HG02678 (cell line): ENCODE measurements around the gene ABCC4.

Source experiments
- ATAC-seq: cut with Tn5 transposase; IDR thresholded peaks from one replicate; pipeline ENCODE4 v1.9.1; 2021; ENCODE audit warnings: mild to moderate bottlenecking, moderate library complexity; ENCODE audit not compliant: unreplicated experiment

Gene ABCC4

DNA sequence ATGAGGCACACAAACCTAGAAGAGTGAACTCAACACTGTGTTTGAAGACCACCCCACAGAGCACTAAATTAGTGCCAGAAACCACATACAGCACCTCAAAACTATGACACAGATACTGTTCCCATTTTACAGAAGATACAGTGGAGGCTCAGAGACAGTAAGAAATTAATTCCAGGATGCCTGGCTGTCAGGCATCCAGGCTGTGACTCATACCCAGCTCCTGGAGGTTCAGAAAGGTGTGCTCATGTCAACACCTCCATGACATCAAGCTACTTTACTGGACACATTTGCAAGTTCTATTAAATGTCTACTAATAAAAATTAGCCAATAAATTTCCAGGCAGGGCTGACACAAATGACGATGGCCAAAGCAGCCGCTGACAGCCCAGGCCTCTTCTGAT is 176.3 kb downstream of the ABCC4 start:
- no peak for ATAC-seq

DNA sequence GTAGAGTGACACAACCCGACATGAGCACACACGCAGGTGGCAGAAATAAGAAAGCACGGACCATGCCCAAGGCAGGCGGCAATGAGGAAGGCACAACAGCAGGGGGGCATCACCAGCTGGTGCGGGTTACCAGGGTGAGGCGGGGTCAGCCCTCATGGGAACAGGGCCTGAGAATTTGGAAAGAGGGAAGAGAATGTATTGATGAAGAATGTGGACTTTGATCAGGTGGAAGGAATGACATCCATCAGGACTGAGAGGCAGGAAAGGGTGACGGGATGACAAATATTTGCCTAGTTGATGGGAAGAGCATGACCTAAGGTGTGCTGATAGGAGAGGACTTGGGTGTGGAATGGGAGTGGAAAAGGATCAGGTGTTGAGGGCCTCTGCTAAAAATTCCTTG is 177.5 kb downstream of the ABCC4 start:
- ATAC-seq: no peak

DNA sequence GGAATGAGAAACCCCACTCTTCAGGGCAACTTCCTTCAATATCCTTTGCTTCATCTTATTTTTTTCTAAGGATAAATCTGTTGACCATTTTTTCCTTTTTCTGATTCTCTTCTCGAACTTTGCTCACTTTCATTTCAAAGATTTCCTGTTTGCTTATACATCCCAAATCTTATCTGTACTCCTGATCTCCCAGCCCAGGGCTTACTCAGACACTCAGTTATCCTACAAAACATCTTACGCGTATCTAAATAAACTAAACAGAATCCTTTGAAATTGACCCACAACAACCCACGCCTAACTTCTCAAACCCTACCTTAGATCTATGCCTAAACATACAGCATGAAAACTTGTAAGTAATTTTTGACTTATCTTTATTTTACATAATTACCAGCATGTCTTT is 179.2 kb downstream of the ABCC4 start:
- ATAC-seq: no peak

DNA sequence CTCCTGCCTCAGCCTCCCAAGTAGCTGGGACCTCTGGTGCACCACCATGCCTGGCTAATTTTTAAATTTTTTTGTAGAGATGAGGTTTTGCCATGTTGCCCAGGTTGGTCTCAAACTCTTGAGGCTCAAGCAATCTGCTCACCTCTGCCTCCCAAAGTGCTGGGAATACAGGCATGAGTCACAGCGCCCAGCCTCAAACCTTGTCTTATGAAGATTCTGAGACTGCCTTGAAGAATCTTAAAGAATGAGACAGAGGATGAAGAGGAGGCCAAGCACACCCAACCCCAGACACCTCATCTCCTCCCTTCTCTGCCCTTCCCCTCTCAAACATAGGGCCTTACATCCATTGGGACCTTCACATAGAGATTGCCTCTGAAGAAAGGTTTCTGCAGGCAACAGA is 179.7 kb downstream of the ABCC4 start:
- ATAC-seq: no peak

DNA sequence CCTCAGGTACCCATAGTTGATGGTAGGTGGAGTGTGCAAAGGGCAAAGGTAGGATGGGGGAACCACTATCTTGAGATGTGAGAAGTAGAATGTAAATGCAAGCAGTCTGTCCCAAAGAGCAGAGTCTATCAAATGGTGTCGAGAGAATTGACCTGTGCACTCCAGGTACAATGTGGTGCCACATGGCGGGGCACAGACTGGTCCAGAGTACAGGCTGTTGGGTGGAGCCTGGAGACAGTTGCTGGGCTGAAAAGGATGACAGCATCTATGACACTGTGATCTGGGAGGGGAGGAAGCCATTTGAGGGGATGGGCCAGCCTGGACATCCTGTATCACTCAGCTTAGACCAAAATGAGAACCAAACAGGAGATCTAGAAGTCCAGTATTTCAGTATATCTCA is 180.6 kb downstream of the ABCC4 start:
- ATAC-seq: no peak

DNA sequence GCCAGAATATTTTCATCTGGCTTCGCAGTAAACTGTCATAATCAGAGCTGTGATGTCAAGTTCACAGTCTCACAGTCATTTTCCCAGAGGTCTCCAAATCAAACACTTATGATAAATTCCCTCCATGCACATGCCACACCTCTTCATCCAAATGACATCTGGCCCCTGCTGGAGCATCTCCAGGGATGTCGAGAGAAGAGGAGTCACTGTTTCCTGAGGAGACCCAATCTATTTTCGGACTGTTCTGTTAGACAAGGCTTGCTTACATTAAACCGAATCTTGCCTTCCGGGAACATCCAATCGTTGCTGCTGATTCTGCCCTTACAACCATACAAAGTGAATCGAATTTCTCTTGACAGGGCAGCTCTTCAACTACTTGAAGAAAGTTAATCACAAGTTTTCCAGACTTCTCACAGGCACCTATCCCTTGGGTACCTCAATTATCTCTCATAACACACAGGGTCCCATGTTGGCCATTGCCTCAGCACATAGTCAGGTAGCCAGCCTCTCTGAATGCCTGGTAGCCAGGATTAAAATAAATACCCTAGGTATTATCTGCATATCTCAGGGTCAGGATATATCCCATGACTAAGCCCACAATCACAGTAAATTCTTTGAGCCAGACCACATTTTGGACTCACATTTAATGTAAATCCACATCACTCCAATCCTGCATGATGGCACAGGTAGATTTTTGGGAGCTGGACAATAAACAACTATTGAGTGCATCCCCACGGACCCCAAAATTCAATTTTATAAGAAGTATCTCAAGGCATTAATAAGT is 182.5 kb downstream of the ABCC4 start:
- no peak for ATAC-seq

DNA sequence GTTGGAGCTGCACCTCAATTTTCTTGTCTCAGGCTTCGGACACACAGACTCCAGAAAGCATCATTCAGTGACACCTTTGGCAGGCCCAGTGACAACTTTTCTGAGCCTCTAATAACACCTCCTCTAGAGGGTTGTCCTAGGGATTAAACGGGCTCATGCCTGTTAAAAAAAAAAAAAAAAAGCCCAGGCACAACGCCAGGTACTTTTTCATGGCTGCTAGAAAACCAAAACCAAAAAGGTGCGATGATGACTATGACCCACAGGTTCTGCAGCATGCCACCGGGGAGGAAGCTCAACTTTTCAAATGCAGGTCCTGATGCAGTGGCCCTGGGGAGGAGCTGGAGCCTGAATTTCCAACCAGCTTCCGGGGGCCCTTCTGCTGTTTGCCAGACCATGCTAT is 184.2 kb downstream of the ABCC4 start:
- ATAC-seq: no peak

DNA sequence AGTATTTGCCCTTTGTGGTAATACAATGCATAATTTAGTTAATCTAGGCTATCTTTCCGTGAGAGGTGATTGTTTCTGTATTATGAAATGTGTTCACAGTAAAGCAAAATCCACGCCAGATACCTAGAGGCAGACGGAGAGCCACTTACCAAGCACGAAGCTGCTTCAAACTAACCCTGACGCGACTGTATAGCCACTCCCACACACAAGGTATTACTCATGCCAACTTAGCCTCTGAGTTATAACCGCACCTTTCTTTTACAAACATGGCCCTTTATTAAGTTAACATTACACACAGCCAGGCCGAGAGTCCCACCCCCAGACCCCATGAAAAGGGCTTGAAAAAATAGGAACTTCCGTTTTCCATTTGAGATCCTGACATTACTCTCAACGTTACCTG is 185.7 kb downstream of the ABCC4 start:
- ATAC-seq: no peak

DNA sequence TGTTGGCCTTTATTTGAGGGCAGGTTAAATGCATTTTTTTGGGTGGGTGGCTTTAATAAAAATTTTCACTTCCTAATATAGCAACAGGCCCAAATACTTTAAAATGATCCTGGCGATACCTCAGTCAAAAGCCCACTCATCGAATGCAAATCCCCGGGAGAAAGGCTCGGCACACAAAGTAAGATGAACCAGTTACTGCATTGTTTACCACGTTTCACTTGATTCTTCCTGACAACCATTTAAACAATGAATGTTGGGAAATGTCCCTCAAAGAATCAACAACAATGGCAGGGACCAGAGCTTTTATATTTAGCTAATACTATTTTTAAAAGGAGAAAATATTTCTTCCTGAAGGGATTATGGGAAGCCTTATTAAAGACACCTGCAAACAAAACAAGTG is 187.7 kb downstream of the ABCC4 start:
- ATAC-seq: no peak

DNA sequence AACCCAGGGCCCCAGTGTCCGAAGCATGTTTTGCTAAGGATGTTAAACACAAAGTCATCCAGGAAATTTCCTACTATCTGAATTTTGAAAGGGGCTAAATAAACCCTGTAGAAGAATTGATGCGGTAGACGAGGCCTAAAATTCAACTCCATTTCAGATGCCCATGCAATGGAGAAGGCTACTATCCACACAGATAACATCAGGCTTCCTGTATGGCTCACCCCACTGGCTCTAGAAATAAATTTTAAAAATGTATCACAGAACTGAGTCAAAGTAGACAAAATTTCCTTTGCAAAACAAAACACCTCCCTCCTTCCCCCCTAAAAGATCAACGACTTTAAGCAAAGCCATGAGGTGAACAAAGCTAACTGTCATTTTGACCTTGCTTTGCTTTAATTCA is 188.4 kb downstream of the ABCC4 start:
- no peak for ATAC-seq

DNA sequence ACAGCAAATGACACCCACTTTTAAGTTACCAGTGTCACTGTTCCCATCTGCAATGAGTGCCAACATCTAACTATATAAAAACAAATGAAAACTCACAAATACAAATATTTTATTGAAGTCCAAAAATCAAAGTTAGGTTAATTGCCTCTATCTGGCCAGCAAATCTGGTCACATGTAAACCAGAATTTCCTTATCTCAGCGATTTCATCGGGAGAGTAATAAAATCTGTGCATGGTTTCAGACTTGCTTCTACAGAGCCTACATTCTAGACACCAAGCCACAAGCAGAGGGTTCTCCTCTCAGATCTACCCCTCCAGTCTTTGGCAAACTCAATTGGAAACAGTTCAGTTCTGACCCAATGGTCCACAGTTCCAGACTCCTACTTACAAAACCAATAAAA is 189.6 kb downstream of the ABCC4 start:
- ATAC-seq: no peak

DNA sequence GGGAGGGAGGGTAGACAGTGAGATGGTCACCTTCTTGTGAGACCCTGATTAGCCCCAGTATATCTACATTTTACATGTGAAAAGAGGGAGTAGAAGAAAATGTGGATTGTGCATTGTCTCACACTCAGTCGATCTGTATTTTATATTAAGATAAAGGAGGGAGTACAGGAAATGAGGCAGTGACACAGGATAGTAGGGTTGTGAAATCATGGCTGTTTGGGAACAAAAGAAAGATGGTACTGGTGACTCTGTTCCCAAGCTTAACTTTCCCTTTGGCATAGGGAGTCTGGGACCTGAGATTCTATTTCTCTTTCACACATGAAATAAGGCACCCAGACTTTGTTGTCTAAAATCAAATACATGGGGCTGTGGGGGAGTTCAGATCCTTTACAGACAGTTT is 194.7 kb downstream of the ABCC4 start:
- no peak for ATAC-seq

DNA sequence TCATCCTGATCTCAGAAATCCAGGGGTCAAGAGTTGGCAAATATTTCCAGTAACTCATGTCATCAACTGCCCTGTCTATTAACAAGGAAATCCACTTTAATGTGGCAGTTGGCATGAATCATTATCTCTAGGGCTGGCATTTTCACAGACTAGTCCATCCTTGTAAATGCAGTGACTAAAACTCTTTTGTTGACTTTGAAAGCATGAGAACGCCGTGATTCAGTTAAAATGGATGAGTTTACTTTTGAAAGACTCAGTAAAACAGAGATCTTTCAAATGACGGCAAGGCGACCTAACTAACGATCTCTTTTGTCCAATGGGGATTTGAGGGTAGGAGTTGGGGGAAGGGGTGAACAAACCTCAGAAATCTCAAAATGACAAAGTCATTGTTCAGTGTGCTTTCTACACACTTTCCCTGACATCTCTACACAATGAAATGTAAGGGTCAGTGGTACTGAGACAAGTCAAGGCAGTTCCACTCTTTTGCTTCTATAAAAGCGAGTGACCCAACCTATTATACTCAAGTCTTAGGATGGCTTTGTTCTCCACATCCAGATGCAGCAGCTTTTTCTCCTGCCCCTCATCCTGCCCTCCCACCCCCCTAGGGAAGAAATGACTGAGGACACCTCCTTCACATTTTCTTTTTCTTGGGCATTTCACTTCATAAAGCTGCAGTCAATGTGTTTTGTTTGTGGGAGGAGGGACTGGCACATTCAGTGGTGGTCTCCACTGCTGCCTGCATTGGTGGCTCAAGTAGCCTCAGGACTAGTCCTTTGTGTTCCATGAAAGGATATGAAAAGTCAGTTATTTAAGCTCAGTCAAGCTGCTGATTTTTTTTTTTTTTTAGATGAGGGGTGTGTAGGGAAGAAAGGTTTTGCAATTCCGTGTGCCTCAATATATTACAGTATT is 200.5 kb downstream of the ABCC4 start:
- ATAC-seq: no peak

DNA sequence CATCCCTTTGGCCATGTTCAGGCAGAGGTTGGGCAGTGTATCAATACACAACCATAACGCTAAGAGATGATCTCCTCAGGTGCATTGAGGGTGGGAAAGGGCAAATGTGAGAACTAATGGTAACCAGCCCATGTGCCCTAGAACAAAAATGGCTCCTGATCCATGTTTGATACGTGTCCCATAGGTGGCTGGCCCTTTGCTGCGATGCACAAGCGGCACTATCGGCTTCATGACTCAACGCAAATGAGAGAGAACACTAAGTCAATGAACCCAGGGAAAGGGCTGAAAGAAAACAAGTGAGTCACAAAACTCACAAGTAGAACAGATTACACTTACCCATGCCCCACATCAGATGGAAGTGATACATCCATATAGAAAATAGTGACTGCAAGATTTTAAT is 201.7 kb downstream of the ABCC4 start:
- no peak for ATAC-seq

DNA sequence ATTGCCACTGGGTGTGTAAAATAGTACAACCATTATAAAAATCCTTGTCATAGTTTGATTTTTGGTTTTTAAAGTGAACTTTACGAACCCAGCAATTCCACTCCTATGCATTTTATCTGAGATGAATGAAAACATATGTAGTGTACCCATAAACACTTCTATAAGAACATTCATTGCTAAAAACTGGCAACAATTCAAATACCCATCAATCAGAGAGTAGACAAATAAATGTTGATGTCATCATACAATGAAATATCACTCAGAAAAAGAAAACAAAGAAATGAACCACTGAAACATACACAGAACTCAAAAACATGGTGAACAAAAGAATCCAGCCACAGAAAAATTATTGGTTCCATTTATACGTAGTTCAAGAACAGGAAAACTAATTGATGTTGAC is 202.3 kb downstream of the ABCC4 start:
- ATAC-seq: no peak

DNA sequence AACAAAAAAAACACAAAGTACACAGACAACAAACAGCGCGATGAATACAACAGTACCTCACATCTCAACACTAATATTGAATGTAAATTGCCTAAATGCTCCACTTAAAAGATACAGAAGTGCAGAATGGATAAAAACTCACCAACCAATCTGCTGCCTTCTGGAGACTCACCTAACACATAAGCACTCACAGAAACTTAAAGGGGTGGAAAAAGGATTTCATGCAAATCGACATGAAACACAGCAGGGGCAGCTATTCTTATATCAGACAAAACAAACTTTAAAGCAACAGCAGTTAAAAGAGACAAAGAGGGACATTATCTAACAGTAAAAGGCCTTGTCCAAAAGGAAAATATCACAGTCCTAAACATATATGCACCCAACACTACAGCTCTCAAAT is 209.5 kb downstream of the ABCC4 start:
- ATAC-seq: peak; percentile 62

DNA sequence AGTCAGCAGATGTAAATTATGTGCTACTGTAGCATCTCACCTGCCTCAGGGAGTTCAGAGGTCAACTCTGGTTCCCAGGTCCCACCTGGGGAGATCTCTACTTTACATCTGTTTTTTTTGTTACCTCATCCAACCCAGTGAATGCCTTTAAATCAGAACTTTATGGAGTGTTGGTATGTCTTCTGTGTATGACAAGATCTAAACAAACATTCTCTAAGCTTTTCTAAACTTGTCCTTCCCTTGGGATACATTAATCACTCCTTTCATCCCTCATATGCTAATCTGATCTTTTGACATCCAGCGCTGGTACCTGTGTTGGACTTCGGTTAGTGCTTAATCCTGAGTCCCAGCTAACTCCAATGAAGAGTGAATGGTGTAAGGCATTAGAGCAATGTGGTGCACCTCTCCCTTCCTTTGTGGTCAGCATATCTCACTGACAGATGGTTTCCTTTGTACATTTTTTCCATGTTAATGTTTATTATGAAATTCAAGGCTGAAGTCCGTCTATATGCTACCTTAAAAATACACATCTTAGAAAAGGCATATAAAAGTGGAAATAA is 213.4 kb downstream of the ABCC4 start:
- ATAC-seq: no peak

DNA sequence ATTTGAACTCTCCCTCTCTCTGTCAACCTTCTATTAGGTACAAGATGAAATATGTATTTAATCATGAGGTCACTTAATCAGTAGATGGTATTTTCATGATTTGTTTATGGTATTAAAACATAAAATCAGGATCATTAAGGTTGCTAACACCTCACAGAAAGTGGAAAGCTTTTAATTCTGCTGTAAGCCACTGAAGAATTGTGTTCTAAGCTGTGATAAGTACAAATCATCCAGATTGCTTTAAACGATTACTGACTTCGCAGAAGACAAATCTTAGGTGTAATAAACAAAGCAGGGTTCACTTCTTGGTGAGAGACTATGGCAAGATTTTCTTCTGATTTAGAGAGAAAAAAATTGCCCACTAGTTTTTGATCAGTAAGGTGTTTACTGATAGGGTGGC is 214.5 kb downstream of the ABCC4 start:
- no peak for ATAC-seq

DNA sequence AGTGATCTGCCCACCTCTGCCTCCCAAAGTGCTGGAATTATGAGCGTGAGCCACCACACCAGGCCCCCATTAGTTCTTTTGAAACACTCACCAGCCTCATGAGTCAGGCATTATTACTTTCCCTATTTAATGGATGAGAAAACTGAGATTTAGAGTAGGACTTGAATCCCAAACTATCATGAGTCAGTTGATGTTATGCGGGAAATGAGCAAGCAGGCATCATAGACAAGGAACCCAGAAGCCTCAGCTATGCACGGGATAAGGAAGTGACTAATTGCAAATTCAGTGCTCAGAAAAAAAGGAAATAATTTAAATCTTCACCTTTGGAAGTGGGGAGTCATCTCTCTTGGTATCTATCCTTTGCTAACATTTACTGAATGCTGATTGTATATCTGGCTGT is 217.5 kb downstream of the ABCC4 start:
- ATAC-seq: no peak

DNA sequence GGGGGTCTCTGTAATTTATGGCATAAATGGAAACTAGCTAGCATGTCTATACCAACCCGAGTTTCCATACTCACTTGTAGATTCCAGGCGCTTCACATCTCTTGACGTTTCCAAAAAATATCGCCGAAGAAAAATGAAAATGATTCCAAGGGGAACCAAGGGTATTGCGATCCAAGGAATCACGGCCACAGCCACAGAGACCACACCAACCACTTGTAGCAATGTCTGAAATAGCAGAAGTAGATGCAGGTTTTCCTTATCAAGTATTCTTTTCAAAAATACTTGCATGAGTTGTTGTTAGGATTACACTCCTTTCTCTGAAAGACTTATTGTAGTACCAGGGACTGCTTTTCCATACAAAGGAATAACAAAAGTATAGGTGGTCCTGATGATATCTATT is 218.2 kb downstream of the ABCC4 start:
- ATAC-seq: no peak

DNA sequence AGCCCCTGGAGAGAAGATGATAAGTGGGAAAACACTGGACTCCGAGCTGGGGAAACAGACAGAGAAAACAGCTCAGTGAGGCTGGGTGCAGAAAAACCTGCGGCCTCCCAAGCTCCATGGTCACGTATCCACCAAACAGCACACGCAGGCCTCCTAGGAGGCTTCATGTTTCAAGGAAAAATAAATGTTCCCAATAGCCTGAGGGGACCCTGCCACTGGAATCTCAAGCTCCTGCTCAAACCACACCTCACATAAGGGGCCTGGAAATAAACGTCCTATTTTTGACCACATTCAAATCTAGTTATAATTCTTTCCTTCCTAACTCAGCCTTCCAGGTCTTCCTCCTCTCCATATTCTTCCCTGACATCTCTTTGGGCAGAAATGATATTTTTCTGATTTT is 225.7 kb downstream of the ABCC4 start:
- no peak for ATAC-seq

DNA sequence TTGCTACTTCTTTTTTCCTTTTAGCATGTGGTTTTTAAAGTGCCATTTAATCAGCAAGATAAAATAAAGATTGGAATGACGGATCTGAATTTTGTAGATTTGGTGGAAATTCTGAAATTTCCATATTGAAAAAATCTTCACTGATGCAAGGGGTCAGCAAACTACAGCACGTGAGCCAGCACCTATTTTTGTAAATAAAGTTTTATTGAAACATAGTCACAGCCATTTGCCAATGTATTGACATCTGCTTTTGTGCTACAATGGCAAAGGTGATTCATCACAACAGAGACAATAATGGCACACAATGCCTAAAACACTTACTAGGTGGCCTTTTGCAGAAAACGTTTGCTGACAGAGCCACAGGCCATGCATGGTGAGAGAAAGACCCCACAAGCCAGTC is 226.4 kb downstream of the ABCC4 start:
- no peak for ATAC-seq
